Erythroblast (primary cell): Measurements from ENCODE around the gene NHS.

Experiments used
- GATA1 ChIP-seq: IDR thresholded peaks from 2 replicates; pipeline ENCODE4 v1.6.1; 2011; ENCODE audit warnings: low read depth, mild to moderate bottlenecking, control low read depth, low read length, moderate library complexity
- POLR2A ChIP-seq: IDR thresholded peaks from 2 replicates; pipeline ENCODE4 v1.6.1; 2011; ENCODE audit warnings: mild to moderate bottlenecking, low read length

DNA sequence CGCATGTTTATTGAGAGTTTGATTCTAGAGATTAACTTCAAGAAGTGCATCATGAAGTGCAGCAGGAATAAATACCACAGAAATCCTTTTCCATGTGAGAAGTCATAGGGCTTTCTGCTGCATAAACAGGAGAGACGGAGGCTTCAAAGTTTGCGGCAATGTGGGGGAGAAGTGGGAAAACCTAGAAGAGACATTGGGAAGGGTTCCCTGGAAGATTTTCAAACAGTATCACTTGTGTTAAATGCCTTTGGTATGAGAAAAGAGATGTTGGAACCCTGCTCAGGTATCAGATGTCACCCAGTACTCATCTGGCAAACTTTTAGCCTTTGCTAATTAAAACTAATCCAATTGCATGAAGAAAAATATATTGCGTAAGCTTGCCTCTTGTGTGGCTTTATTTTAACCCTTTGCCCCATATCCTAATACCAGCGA is 15.4 kb downstream of the NHS start:
- TF ChIP-seq POLR2A, result no peak
- TF ChIP-seq GATA1, result no peak
